Mesenchymal stem cell (in vitro differentiated cells and primary cell): Measurements from ENCODE around the gene DPH1.

ENCODE experiments used
- DNase-seq: peaks from one replicate; pipeline ENCODE4 v3.0.0-alpha.2; 2013
- H2AFZ ChIP-seq: one replicate; pipeline ENCODE4 v1.6.1; 2013; ENCODE audit warnings: low read depth, mild to moderate bottlenecking, control low read depth, inconsistent platforms, low read length, moderate library complexity
- H2AK5ac ChIP-seq: 2 replicates; pipeline ENCODE4 v1.6.1; 2013; ENCODE audit warnings: low read length, moderate library complexity, mild to moderate bottlenecking, inconsistent platforms; ENCODE audit not compliant: severe bottlenecking
- H2BK120ac ChIP-seq: one replicate; pipeline ENCODE4 v1.6.1; 2013; ENCODE audit warnings: low read depth, mild to moderate bottlenecking, inconsistent platforms, low read length, moderate library complexity
- H2BK12ac ChIP-seq, 2 experiments: one replicate each; pipeline ENCODE4 v1.6.1; 2013; ENCODE audit warnings: inconsistent platforms in 2 of 2, low read length in 2 of 2, mild to moderate bottlenecking in 2 of 2, moderate library complexity in 2 of 2, control low read depth in 1 of 2
- H2BK15ac ChIP-seq: one replicate; pipeline ENCODE4 v1.6.1; 2013; ENCODE audit warnings: mild to moderate bottlenecking, low read depth, inconsistent platforms; ENCODE audit not compliant: poor library complexity, severe bottlenecking
- H2BK5ac ChIP-seq: 2 replicates; pipeline ENCODE4 v1.6.1; 2013; ENCODE audit warnings: low read depth, mild to moderate bottlenecking, low read length, control low read depth, inconsistent platforms; ENCODE audit not compliant: poor library complexity, severe bottlenecking
- H3K14ac ChIP-seq, 2 experiments: one replicate each; pipeline ENCODE4 v1.6.1; 2013; ENCODE audit warnings: inconsistent platforms in 2 of 2, low read length in 2 of 2, control low read depth in 1 of 2, mild to moderate bottlenecking in 1 of 2, moderate library complexity in 1 of 2
- H3K18ac ChIP-seq, 2 experiments: one replicate each; pipeline ENCODE4 v1.6.1; 2013; ENCODE audit warnings: inconsistent platforms in 2 of 2, low read length in 2 of 2, control low read depth in 1 of 2, low read depth in 1 of 2, mild to moderate bottlenecking in 1 of 2
- H3K23ac ChIP-seq, 2 experiments: one replicate each; pipeline ENCODE4 v1.6.1; 2013; ENCODE audit warnings: inconsistent platforms in 2 of 2, low read length in 2 of 2, mild to moderate bottlenecking in 2 of 2, moderate library complexity in 2 of 2, control low read depth in 1 of 2
- H3K27ac ChIP-seq: 2 replicates; pipeline ENCODE4 v1.5.1; 2013; ENCODE audit warnings: mild to moderate bottlenecking, moderate library complexity, low read length, control low read depth, inconsistent platforms; ENCODE audit not compliant: poor library complexity, severe bottlenecking
- H3K27me3 ChIP-seq, 2 experiments: 2 replicates each; pipeline versions ENCODE4 v1.6.1 to v1.7.0; 2013; ENCODE audit warnings: low read length in 2 of 2, mild to moderate bottlenecking in 2 of 2, moderate library complexity in 2 of 2, control low read depth in 1 of 2, inconsistent platforms in 1 of 2; ENCODE audit not compliant: control insufficient read depth in 1 of 2, insufficient read depth in 1 of 2
- H3K36me3 ChIP-seq, 2 experiments: 2 replicates each; pipeline versions ENCODE4 v1.6.1 to v1.7.0; 2013; ENCODE audit warnings: low read length in 2 of 2, control low read depth in 1 of 2, inconsistent platforms in 1 of 2, low read depth in 1 of 2, mild to moderate bottlenecking in 1 of 2; ENCODE audit not compliant: insufficient read depth in 2 of 2, control insufficient read depth in 1 of 2
- H3K4ac ChIP-seq, 2 experiments: one replicate each; pipeline ENCODE4 v1.6.1; 2013; ENCODE audit warnings: inconsistent platforms in 2 of 2, low read length in 2 of 2, mild to moderate bottlenecking in 2 of 2, moderate library complexity in 2 of 2, control low read depth in 1 of 2, low read depth in 1 of 2
- H3K4me1 ChIP-seq: 2 replicates; pipeline ENCODE4 v1.6.1; 2013; ENCODE audit warnings: low read depth, low read length, control low read depth; ENCODE audit not compliant: control insufficient read depth, insufficient read depth
- H3K4me2 ChIP-seq: 2 replicates; pipeline ENCODE4 v1.6.1; 2013; ENCODE audit warnings: low read length, mild to moderate bottlenecking, inconsistent platforms; ENCODE audit not compliant: poor library complexity, severe bottlenecking
- H3K4me3 ChIP-seq, 2 experiments: 2 replicates each; pipeline versions ENCODE4 v1.5.1 to v1.7.0; 2013; ENCODE audit warnings: low read length in 2 of 2, mild to moderate bottlenecking in 2 of 2, control low read depth in 1 of 2, low read depth in 1 of 2; ENCODE audit not compliant: insufficient read depth in 1 of 2
- H3K79me1 ChIP-seq: replicated peaks from 2 replicates; pipeline ENCODE4 v1.6.1; 2013; ENCODE audit warnings: mild to moderate bottlenecking, control low read depth, low read length, inconsistent platforms; ENCODE audit not compliant: poor library complexity, severe bottlenecking
- H3K9ac ChIP-seq: 2 replicates; pipeline ENCODE4 v1.7.0; 2013; ENCODE audit warnings: mild to moderate bottlenecking, low read length, moderate library complexity
- H3K9me3 ChIP-seq: 2 replicates; pipeline ENCODE4 v1.7.0; 2013; ENCODE audit warnings: mild to moderate bottlenecking, low read length; ENCODE audit not compliant: control insufficient read depth
- H4K8ac ChIP-seq: one replicate; pipeline ENCODE4 v1.6.1; 2013; ENCODE audit warnings: inconsistent platforms, mild to moderate bottlenecking, low read length, moderate library complexity
- H4K91ac ChIP-seq: one replicate; pipeline ENCODE4 v1.6.1; 2013; ENCODE audit warnings: mild to moderate bottlenecking, low read length, inconsistent platforms
- WGBS: methylation state at CpG from one replicate; pipeline ENCODE4 v1.1.7; 2013; ENCODE audit warnings: mixed read lengths; 5-methylcytosine and 5-hydroxymethylcytosine counted together

Gene DPH1

GRCh38 chr17:2002767-2003329 lies 27.1 kb upstream of the DPH1 start:
- H3K79me1 ChIP-seq = no peaks in the 10 kb centered on the region
- H4K8ac ChIP-seq = no peak overlapping the region
- 78% methylated on average over 10 of the region's 16 CpGs for WGBS
- H3K4me3 ChIP-seq = no peak overlapping the region
- no peak overlapping the region for H3K9ac ChIP-seq
- H3K4me1 ChIP-seq = peaks cover 22% of the 10 kb centered on the region
- no peak overlapping the region for H3K27ac ChIP-seq
- no peak overlapping the region for H3K4ac ChIP-seq
- H3K23ac ChIP-seq = no peak overlapping the region
- H3K4me2 ChIP-seq = no peak overlapping the region
- H4K91ac ChIP-seq = no peak overlapping the region
- no peak overlapping the region for H2AK5ac ChIP-seq
- H2AFZ ChIP-seq = no peak overlapping the region
- no peak for DNase-seq
- no peaks in the 10 kb centered on the region for H3K9me3 ChIP-seq
- no peaks in the 10 kb centered on the region for H3K36me3 ChIP-seq
- H3K27me3 ChIP-seq = no peaks in the 10 kb centered on the region
- no peak overlapping the region for H2BK5ac ChIP-seq
- H3K14ac ChIP-seq = no peak overlapping the region
- no peak overlapping the region for H2BK120ac ChIP-seq
- no peak overlapping the region for H2BK15ac ChIP-seq
- no peak overlapping the region for H2BK12ac ChIP-seq
- H3K18ac ChIP-seq = no peak overlapping the region

- Histone ChIP-seq H3K27ac (no peak overlapping the region), H3K4me1 (peaks cover 17% of the 10 kb centered on the region), H3K27me3 (no peaks in the 10 kb centered on the region), H3K9me3 (no peaks in the 10 kb centered on the region), H2AK5ac (no peak overlapping the region), H2BK15ac (no peak overlapping the region), H4K8ac (no peak overlapping the region), H3K4me3 (no peak overlapping the region), H2BK12ac (no peak overlapping the region), H3K14ac (no peak overlapping the region), H3K23ac (no peak overlapping the region), H2BK5ac (no peak overlapping the region), H3K4me2 (no peak overlapping the region), H3K18ac (no peak overlapping the region), H2BK120ac (no peak overlapping the region), H3K9ac (no peak overlapping the region), H3K4ac (no peak overlapping the region), H2AFZ (no peak overlapping the region), H3K36me3 (no peaks in the 10 kb centered on the region), H4K91ac (no peak overlapping the region), H3K79me1 (no peaks in the 10 kb centered on the region)
- 97% methylated on average over 13 of the region's 13 CpGs for WGBS
- no peak for DNase-seq
Observed at GRCh38 chr17:2003525-2003924, 26.4 kb upstream of the DPH1 start.

GRCh38 chr17:2004435-2004952 lies 25.5 kb upstream of the DPH1 start:
- Histone ChIP-seq H3K27ac (no peak overlapping the region), H2BK15ac (no peak overlapping the region), H3K9ac (no peak overlapping the region), H2AK5ac (no peak overlapping the region), H3K23ac (no peak overlapping the region), H3K18ac (no peak overlapping the region), H3K4me3 (no peak overlapping the region), H3K14ac (no peak overlapping the region), H2BK5ac (no peak overlapping the region), H3K79me1 (no peaks in the 10 kb centered on the region), H3K36me3 (no peaks in the 10 kb centered on the region), H3K27me3 (no peaks in the 10 kb centered on the region), H4K91ac (no peak overlapping the region), H3K4me2 (no peak overlapping the region), H2BK120ac (no peak overlapping the region), H3K4me1 (peaks cover 13% of the 10 kb centered on the region), H4K8ac (no peak overlapping the region), H2AFZ (no peak overlapping the region), H2BK12ac (no peak overlapping the region), H3K4ac (no peak overlapping the region), H3K9me3 (no peaks in the 10 kb centered on the region)
- DNase-seq = no peak
- 87% methylated on average over 12 of the region's 12 CpGs for WGBS

GRCh38 chr17:2008332-2009126 lies 21.4 kb upstream of the DPH1 start:
- no peak overlapping the region for H4K8ac ChIP-seq
- no peak overlapping the region for H2BK15ac ChIP-seq
- no peaks in the 10 kb centered on the region for H3K27me3 ChIP-seq
- H3K4ac ChIP-seq = no peak overlapping the region
- no peak overlapping the region for H4K91ac ChIP-seq
- no peak overlapping the region for H3K23ac ChIP-seq
- H2AFZ ChIP-seq = no peak overlapping the region
- H3K9me3 ChIP-seq = no peaks in the 10 kb centered on the region
- no peak overlapping the region for H2BK120ac ChIP-seq
- no peak overlapping the region for H3K9ac ChIP-seq
- no peak overlapping the region for H2BK12ac ChIP-seq
- H2AK5ac ChIP-seq = peak overlapping the region; percentile 31
- H3K79me1 ChIP-seq = no peaks in the 10 kb centered on the region
- no peak for DNase-seq
- 93% methylated on average over 15 of the region's 15 CpGs for WGBS
- no peak overlapping the region for H2BK5ac ChIP-seq
- no peaks in the 10 kb centered on the region for H3K36me3 ChIP-seq
- no peak overlapping the region for H3K4me3 ChIP-seq
- no peak overlapping the region for H3K27ac ChIP-seq
- no peak overlapping the region for H3K4me2 ChIP-seq
- H3K4me1 ChIP-seq = peaks cover 12% of the 10 kb centered on the region
- H3K18ac ChIP-seq = no peak overlapping the region
- no peak overlapping the region for H3K14ac ChIP-seq
